GM03348 (cell line): Measurements from ENCODE around the gene IFT122.

Experiments used
- DNase-seq: peaks from one replicate; pipeline ENCODE4 v3.0.0; 2012; ENCODE audit warnings: low spot score

The IFT122 gene

DNA sequence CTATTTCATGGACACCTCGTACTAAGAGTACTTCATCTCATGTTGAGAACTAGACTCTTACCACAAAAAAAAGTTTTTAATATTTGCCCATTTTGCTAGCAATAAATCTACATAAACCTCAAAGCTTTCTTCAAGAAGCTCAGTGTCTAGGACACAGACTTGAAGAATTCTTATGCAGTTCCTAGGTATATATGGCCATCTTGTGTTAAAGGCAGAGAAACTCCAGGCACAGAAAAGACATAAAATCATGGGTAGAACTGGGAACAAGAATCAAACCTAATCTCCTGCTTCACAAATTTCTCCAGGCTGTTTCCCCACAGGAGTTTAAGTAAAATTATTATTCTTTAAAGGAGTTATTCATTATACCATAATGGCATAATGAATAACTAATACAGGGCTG lies 4.7 kb upstream of the IFT122 start:
- no peak for DNase-seq

- peak; percentile 38 for DNase-seq
These were observed 703 bp upstream of the IFT122 start for GRCh38 chr3:129439226-129439816.

GRCh38 chr3:129440618-129441190 lies 680 bp downstream of the IFT122 start:
- no peak for DNase-seq

GRCh38 chr3:129441215-129441614 lies 1.2 kb downstream of the IFT122 start:
- no peak for DNase-seq

DNA sequence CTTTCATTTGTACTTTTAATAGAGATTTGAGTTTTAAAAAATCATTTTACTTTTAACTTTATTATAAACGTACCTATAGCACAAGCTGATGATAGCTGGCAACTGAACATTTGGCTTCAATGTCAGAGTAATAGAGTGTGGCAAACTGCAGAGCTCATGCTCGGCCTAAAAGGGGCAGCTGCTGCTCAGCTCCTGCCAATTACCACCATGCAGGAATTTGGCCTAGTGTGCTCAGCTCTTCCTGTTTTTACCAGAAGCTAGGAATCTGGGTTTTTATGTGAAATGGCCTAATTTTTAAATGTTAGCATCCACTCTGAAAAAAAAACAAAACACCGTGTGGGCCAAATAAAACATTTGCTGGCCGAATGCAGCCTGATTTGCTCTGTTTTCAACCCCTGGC lies 1.8 kb downstream of the IFT122 start:
- peak; percentile 71 for DNase-seq

- DNase-seq: no peak
These were observed 2.5 kb downstream of the IFT122 start for GRCh38 chr3:129442486-129442885.

DNA sequence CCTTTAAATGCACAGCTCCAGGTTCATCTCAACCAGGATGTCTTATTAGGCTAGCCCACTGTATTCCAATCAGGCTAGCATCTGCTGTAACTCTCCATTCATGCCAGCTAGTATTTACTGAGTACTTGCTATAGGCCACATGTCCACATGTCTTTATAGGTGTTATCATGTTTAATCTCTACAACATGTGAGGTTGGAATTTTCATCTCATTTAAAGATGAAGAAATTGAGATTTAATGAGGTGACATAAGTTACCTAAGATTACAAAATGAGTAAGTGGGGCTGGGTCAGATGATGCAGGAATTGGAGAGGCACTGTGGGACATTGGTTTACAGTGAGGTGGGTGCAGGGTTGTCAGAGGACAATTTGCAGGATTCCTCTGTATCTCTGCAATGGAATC lies 2.9 kb downstream of the IFT122 start:
- DNase-seq: no peak

GRCh38 chr3:129445471-129445870 lies 5.4 kb downstream of the IFT122 start:
- DNase-seq: no peak

DNA sequence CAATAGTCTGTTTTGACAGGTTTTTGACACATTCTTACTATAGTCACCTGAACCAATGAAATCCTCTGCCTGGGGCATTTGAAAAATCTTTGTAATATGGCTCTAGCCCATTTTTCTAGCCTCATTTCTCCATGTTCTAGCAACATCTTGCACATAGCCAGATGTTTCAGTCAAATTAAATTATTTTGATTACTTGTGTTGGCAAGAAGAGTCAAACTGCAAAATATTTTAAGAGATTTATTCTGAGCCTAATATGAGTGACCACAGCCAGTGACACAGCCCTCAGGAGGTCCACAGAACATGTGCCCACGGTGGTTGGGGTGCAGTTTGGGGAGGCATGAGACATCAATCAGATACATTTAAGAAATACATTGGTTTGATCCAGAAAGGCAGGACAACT lies 6.9 kb downstream of the IFT122 start:
- DNase-seq: no peak

- no peak for DNase-seq
These were observed 8.3 kb downstream of the IFT122 start for GRCh38 chr3:129448186-129448895.

DNA sequence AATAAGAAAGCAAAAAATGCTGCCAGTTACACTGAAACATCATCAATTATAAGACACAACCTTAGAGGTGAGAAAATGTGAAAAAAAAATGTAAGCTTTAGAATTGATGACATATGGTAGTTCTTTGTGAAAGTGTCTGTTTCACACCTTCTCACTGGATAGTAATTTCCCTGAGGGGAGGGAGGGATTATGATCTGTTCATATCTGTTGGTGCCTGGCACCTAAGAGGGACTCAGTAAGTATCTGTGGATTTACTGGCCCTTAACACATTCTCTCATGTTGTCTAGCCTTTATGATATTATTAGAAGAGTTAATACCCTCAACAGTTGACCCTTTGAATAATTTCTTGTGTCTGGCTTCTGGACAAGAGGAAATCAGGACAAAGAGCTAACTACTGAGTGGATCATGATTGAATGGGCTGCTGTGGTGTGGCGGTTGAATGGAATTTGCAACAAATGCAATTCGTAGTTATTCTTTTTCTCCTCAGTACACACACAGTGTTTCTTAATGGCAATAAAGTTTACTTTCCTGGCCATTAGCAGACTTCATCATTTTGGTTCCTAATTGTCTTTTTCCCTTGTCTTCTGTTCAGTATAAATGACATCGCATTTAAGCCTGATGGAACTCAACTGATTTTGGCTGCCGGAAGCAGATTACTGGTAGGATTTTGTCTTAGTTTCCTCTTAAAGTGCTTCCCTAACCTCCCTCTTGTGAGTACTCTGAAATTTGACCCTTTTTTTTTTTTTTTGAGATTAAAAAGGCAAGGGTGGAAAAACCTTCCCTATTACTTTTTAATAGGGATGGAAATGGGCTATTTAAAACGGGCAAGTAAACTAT lies 9.5 kb downstream of the IFT122 start:
- no peak for DNase-seq

DNA sequence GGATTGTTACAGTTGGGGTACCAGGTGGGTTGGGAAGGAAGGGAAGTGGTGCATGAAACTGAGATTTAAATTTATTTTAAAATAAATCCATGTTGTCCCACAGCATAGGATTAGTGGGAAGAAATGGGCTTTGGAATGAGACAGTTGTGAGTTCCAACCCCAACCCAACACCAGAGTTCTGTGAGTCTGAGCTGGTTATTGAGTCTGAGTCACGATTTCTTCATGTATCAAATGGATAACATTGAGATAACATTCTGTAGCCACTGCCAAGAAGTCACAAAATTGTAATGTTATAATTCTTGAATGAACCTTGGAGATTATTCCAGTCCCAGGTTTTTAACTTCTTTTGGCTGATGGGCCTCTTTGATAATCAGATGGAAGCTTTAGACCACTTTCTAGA lies 13.7 kb downstream of the IFT122 start:
- DNase-seq: no peak

DNA sequence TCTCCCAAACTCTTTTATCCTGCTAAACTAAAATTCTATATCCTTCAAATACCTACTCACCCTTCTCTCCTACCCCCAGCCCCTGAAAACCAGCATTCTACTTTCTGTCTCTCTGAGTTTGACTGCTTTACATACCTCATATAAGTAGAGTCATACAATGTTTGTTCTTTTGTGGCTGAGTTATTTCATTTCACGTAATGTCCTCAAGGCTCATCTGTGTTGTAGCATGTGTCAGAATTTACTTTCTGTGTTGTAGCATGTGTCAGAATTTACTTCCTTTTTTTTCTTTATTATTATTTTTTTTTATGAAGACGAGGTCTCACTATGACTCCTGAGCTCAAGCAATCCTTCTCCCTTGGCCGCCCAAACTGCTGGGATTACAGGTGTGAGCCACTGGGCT lies 20.1 kb downstream of the IFT122 start:
- DNase-seq: no peak

GRCh38 chr3:129460572-129460971 lies 20.5 kb downstream of the IFT122 start:
- DNase-seq: no peak

DNA sequence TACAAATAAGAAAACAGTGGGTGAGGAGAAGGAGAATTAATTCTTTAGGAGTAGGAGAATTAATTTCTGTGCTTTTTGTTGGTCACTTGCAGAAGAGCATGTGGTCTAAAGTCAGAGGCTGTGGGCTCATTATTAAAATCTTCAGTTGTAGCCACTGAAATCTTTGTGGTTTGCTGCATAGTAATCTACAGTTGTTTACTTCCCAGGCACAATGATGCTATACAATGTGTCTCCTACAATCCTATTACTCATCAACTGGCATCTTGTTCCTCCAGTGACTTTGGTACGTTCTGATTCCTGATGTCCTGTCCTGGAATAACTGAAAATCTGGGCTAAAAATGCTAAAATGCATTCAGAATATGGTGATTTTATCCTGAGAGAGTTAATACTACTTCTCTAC lies 21.0 kb downstream of the IFT122 start:
- peak; percentile 22 for DNase-seq

DNA sequence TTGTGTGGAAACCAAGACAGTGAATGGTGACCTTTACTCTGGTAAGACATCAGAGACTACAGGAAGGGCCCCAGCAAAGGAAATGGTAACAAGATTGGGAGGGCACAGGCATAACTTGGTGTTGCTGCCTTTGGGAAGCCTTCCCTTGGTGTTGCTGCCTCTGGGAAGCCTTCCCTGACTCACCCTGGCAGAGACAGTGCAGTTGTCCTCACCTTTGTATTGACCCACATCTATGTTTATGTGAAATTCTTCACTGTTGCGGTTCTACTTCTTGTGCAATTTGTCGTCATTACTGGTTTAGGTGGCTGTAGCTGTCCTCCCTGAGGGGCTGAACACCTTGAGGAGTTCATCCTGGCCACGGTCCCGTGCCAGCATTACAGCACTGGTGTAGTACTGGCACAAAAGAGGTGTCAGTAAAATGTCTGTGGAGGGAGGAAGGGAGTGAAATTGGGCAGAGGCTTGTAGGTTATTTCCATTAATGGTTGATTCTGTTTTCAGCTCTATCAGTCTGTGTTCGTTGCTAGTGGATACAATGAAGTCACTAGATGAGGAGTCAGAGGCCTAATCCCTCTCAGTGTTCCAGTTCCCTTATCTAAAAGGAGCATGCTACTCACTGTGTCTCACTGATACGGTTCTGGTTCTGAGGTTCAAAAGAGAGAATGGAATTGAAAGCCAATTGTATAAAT lies 21.6 kb downstream of the IFT122 start:
- DNase-seq: no peak

DNA sequence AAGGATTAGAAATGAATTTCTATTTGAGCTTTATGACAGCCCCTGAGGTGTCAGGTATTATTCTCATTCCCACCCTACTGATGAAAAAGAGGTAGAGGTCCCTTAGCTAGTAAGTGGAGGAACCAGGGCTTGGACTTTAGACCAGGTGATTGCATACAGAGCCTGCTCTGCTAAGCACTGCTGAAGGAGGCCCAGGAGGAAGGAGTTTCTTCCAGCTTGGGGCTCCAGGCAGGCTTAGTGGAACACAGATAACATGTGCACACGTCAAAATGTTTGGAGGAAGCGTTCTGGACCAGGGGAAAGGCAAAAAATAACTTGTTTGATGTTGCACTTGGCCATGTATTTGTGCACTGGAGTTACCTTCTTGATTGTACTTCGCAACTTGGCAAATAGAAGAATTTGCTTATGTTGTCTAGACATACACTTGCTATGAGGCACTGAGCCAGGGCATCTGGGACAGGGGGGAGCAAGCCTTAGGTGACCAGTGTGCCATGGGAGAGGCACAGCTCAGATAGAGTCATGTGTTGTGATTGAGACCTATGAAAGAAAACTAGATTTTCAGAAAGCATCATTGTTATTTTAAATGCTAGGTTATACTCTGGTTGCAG lies 22.4 kb downstream of the IFT122 start:
- no peak for DNase-seq

DNA sequence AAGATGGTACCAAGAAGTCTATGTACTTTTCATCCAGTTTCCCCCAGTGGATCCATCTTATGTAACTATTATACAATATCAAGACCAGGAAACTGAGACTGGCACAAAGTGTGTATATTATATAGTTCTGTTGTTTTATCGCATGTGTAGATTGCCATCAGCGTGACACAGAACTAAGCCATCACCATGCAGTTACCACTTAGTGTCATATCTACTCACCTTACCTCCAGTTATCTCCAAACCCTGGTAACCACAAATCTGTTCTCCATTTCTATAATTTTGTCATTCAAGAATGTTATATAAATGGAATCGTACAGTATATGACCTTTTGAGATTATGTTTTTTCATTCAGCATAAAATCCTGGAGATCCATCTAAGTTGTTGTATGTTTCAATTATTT lies 23.1 kb downstream of the IFT122 start:
- DNase-seq: no peak

- DNase-seq: no peak
These were observed 23.7 kb downstream of the IFT122 start for GRCh38 chr3:129463716-129464115.

DNA sequence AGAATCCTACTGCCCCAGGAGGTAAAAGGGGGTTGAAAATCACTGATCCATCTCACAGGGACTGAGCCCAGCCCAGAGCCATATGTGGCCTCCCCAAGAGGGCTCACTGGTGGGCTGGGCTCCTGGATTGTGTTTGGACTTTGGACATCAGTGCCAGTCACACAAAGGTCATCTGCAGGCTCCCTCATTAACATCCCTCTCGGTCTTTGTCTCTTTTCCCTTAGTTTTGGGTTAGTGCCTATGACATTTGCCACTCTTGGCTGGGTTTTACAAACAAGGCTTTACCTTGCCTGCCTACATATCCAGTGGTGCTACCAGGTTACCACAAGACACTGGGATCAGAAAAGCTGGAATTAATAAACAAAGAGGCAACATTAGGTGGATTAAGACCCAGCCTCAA lies 27.9 kb downstream of the IFT122 start:
- no peak for DNase-seq

DNA sequence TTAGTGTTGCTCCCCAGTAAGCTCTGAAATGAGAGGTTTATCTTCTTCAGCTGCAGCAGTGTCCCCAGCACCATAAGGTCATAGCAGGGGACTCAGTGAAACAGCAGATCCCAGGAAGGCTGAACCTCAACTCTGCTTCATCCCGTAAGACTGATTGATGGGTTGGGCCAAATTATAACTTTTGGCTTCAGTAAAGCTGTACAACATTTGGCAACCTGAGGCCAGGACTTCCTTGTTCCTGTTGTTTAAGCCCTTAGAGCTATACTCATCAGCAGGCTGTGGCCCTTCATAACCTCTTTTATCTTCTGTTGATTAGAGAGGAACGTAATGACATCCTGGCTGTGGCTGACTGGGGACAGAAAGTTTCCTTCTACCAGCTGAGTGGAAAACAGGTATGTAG lies 29.0 kb downstream of the IFT122 start:
- no peak for DNase-seq

DNA sequence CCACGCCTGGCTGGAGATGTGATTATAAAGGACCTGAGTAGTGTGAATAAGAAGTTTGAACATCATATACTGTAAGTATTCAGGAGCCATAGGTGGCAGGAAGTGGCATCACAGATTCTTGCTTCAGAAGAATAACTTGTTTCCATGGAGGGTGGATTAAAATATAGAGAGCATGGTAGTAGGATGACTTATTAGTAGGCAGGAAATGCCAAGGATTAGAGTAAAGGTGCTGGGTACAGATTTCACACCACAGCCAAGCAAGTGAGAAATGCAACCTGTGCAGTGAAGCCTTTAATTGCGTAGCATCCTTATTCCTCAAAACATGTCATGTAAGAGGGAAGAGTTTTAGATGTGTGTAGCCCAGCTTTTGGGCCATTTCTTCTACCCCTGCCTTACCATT lies 30.8 kb downstream of the IFT122 start:
- DNase-seq: no peak
